ENCODE data around the gene PPFIBP2. TPM values are rescaled to one million over a fixed set of nuclear protein-coding genes. Genes with fewer than 3 reads are reported as not detected.

Gene PPFIBP2
- total RNA-seq, 1 experiment from 2014 or later, result 5.7 TPM

GRCh38 chr11:7484131-7484530 lies 29.7 kb upstream of the PPFIBP2 start:
- Histone ChIP-seq H3K36me3 (ENCODE audit: insufficient read depth, low read length, poor library complexity, severe bottlenecking) (no peaks in the 10 kb centered on the region), H3K27ac (ENCODE audit: low read depth, low read length, poor library complexity, severe bottlenecking) (no peak overlapping the region), H3K4me1 (ENCODE audit: insufficient read depth, low read length, poor library complexity, severe bottlenecking) (no peaks in the 10 kb centered on the region), H3K4me3 (ENCODE audit: low read depth, low read length, poor library complexity, severe bottlenecking) (no peak overlapping the region), H3K9me3 (ENCODE audit: low read depth, low read length, poor library complexity, severe bottlenecking) (no peaks in the 10 kb centered on the region), H3K27me3 (replicated peaks; ENCODE audit: insufficient read depth, low read depth, low read length, poor library complexity) (no peaks in the 10 kb centered on the region)
- intact Hi-C loops (cut with micrococcal nuclease; ENCODE audit: unreplicated experiment), result no loop called here
- CTCF ChIA-PET, result no interaction called here
- BruUV-seq (replicated peaks), result no TSS peak
- TF ChIP-seq EZH2 (IDR thresholded peaks at IDR 0.05; ENCODE audit: borderline replicate concordance, low read depth, low read length, poor library complexity, severe bottlenecking), result no peak
- TF ChIP-seq, protein P1, sequence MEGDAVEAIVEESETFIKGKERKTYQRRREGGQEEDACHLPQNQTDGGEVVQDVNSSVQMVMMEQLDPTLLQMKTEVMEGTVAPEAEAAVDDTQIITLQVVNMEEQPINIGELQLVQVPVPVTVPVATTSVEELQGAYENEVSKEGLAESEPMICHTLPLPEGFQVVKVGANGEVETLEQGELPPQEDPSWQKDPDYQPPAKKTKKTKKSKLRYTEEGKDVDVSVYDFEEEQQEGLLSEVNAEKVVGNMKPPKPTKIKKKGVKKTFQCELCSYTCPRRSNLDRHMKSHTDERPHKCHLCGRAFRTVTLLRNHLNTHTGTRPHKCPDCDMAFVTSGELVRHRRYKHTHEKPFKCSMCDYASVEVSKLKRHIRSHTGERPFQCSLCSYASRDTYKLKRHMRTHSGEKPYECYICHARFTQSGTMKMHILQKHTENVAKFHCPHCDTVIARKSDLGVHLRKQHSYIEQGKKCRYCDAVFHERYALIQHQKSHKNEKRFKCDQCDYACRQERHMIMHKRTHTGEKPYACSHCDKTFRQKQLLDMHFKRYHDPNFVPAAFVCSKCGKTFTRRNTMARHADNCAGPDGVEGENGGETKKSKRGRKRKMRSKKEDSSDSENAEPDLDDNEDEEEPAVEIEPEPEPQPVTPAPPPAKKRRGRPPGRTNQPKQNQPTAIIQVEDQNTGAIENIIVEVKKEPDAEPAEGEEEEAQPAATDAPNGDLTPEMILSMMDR (conservative IDR thresholded peaks at IDR 0.05; ENCODE audit: low read depth, low read length), result no peak
- POLR2A ChIA-PET (ENCODE audit: low non-redundant PET), result no interaction called here
- no peak for DNase-seq (ENCODE audit: low spot score)

- POLR2A ChIA-PET (ENCODE audit: low non-redundant PET), result no interaction called here
- BruUV-seq (replicated peaks), result no TSS peak
- intact Hi-C loops (cut with micrococcal nuclease; ENCODE audit: unreplicated experiment), result no loop called here
- TF ChIP-seq, protein P1 (conservative IDR thresholded peaks at IDR 0.05; ENCODE audit: low read depth, low read length), result no peak
- no peak for TF ChIP-seq EZH2 (IDR thresholded peaks at IDR 0.05; ENCODE audit: borderline replicate concordance, low read depth, low read length, poor library complexity, severe bottlenecking)
- Histone ChIP-seq H3K27ac (ENCODE audit: low read depth, low read length, poor library complexity, severe bottlenecking) (no peak overlapping the region), H3K9me3 (ENCODE audit: low read depth, low read length, poor library complexity, severe bottlenecking) (no peaks in the 10 kb centered on the region), H3K4me3 (ENCODE audit: low read depth, low read length, poor library complexity, severe bottlenecking) (no peak overlapping the region), H3K27me3 (replicated peaks; ENCODE audit: insufficient read depth, low read depth, low read length, poor library complexity) (no peaks in the 10 kb centered on the region), H3K4me1 (ENCODE audit: insufficient read depth, low read length, poor library complexity, severe bottlenecking) (no peaks in the 10 kb centered on the region), H3K36me3 (ENCODE audit: insufficient read depth, low read length, poor library complexity, severe bottlenecking) (no peaks in the 10 kb centered on the region)
- no peak for DNase-seq (ENCODE audit: low spot score)
- CTCF ChIA-PET, result no interaction called here
These were observed 29.2 kb upstream of the PPFIBP2 start for GRCh38 chr11:7484645-7485044.

GRCh38 chr11:7485186-7486097 lies 28.4 kb upstream of the PPFIBP2 start, which contains the start of gene OLFML1:
Gene OLFML1, plus strand, starts transcription at chr11:7485506. Its CDS starts 370 bp downstream, at chr11:7485876.
- ChIA-PET CTCF (no interaction called here), POLR2A (ENCODE audit: low non-redundant PET) (no interaction called here)
- Histone ChIP-seq H3K27me3 (replicated peaks; ENCODE audit: insufficient read depth, low read depth, low read length, poor library complexity) (no peaks in the 10 kb centered on the region), H3K9me3 (ENCODE audit: low read depth, low read length, poor library complexity, severe bottlenecking) (no peaks in the 10 kb centered on the region), H3K4me1 (ENCODE audit: insufficient read depth, low read length, poor library complexity, severe bottlenecking) (no peaks in the 10 kb centered on the region), H3K27ac (ENCODE audit: low read depth, low read length, poor library complexity, severe bottlenecking) (no peak within 1 kb of the TSS), H3K4me3 (ENCODE audit: low read depth, low read length, poor library complexity, severe bottlenecking) (no peak within 1 kb of the TSS), H3K36me3 (ENCODE audit: insufficient read depth, low read length, poor library complexity, severe bottlenecking) (no peaks in the 10 kb centered on the region)
- DNase-seq (ENCODE audit: low spot score), result no peak
- TF ChIP-seq, protein P1 (conservative IDR thresholded peaks at IDR 0.05; ENCODE audit: low read depth, low read length), result no peak
- no peak for TF ChIP-seq EZH2 (IDR thresholded peaks at IDR 0.05; ENCODE audit: borderline replicate concordance, low read depth, low read length, poor library complexity, severe bottlenecking)
- no TSS peak for BruUV-seq (replicated peaks)
- intact Hi-C loops (cut with micrococcal nuclease; ENCODE audit: unreplicated experiment), result no loop called here
